ENCODE results near the gene ZNF687.

- TF ChIP-seq CTCF (IDR thresholded peaks at IDR 0.05) = no peak
- TF ChIP-seq MYC (IDR thresholded peaks at IDR 0.05; ENCODE audit: borderline replicate concordance, low read length) = no peak
- TF ChIP-seq RNF2 (IDR thresholded peaks at IDR 0.05; ENCODE audit: borderline replicate concordance, low read depth) = no peak
- no peak for TF ChIP-seq RAD21 (conservative IDR thresholded peaks at IDR 0.05 in 1 of 2, IDR thresholded peaks at IDR 0.05 in 1 of 2)
- TF ChIP-seq CHD4 (IDR thresholded peaks at IDR 0.05; ENCODE audit: borderline replicate concordance) = no peak
- no peak for TF ChIP-seq FOXS1 (CRISPR knock-in tag; IDR thresholded peaks at IDR 0.05)
- no peak for TF ChIP-seq MAZ (IDR thresholded peaks at IDR 0.05; ENCODE audit: borderline replicate concordance, low read depth, low read length)
- no peak for TF ChIP-seq JUN (IDR thresholded peaks at IDR 0.05)
- TF ChIP-seq SMC3 (IDR thresholded peaks at IDR 0.05) = no peak
- TF ChIP-seq POLR2A (IDR thresholded peaks at IDR 0.05; ENCODE audit: low read length) = no peak
- TF ChIP-seq EP300 (IDR thresholded peaks at IDR 0.05) = no peak
- no peak for TF ChIP-seq CHD2 (IDR thresholded peaks at IDR 0.05; ENCODE audit: low read length, partially characterized antibody)
- TF ChIP-seq, protein P1, sequence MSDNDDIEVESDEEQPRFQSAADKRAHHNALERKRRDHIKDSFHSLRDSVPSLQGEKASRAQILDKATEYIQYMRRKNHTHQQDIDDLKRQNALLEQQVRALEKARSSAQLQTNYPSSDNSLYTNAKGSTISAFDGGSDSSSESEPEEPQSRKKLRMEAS (IDR thresholded peaks at IDR 0.05) = no peak
- no peak for TF ChIP-seq USF2 (IDR thresholded peaks at IDR 0.05)
These were observed 32.2 kb downstream of the ZNF687 start for GRCh38 chr1:151314137-151314875.
